Astrocyte (in vitro differentiated cells and primary cell): Measurements from ENCODE around the gene TENM4.

Experiments
- EZH2 ChIP-seq: IDR thresholded peaks from 2 replicates; pipeline ENCODE4 v1.6.1; 2012; ENCODE audit warnings: mild to moderate bottlenecking, low read length, inconsistent platforms; ENCODE audit not compliant: insufficient read depth
- TF ChIP-seq, protein P1 (sequence below): IDR thresholded peaks from 2 replicates; pipeline ENCODE4 v1.5.1; 2011; ENCODE audit warnings: low read depth, mild to moderate bottlenecking, inconsistent platforms, low read length, moderate library complexity; ENCODE audit not compliant: insufficient read depth

DNA sequence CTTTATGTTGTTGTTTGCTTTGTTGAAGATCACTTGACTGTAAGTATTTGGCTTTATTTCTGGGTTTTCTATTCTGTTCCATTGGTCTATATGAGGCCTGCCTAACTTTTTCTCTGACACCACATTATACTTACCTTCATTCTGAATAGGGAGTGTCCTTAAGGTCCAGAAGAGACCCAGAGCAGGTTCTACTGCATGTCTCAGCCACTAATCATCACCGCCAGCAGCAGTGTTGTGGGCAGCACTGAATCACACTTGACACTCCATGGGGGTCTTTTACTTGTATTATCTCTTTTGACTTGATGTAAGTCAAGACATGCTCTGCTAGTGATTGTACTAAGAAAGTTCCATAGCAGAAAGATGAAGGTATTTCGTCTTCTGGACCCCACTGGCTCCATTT is 274.9 kb downstream of the TENM4 start:
- TF ChIP-seq, protein P1, sequence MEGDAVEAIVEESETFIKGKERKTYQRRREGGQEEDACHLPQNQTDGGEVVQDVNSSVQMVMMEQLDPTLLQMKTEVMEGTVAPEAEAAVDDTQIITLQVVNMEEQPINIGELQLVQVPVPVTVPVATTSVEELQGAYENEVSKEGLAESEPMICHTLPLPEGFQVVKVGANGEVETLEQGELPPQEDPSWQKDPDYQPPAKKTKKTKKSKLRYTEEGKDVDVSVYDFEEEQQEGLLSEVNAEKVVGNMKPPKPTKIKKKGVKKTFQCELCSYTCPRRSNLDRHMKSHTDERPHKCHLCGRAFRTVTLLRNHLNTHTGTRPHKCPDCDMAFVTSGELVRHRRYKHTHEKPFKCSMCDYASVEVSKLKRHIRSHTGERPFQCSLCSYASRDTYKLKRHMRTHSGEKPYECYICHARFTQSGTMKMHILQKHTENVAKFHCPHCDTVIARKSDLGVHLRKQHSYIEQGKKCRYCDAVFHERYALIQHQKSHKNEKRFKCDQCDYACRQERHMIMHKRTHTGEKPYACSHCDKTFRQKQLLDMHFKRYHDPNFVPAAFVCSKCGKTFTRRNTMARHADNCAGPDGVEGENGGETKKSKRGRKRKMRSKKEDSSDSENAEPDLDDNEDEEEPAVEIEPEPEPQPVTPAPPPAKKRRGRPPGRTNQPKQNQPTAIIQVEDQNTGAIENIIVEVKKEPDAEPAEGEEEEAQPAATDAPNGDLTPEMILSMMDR: no peak
- no peak for TF ChIP-seq EZH2
